ENCODE measurements around the gene EIF3I. TPM values are rescaled to one million over a fixed set of nuclear protein-coding genes. Genes with fewer than 3 reads are reported as not detected.
A peak's percentile ranks its signal among the peaks of the same experiment; 100 is the strongest.

The EIF3I gene
- 411 TPM for polyA plus RNA-seq (2012; ENCODE audit: insufficient read length, low read depth)

GRCh38 chr1:32221980-32222755 is at the start of gene EIF3I, which contains the start of gene TMEM234:
EIF3I (plus strand) TSS chr1:32222407; CDS start chr1:32222442, 35 bp downstream.
TMEM234 (minus strand) TSS chr1:32222353; CDS start chr1:32222322, 31 bp downstream.
- peak; percentile 87 for TF ChIP-seq TAF1 (IDR thresholded peaks at IDR 0.05; ENCODE audit: borderline replicate concordance, insufficient read depth, low read length)
- no peak for TF ChIP-seq FOXP2 (optimal IDR thresholded peaks at IDR 0.05; ENCODE audit: borderline replicate concordance, extremely low read depth, extremely low read length, insufficient read depth)
- no peak for TF ChIP-seq REST (IDR thresholded peaks at IDR 0.05; ENCODE audit: insufficient read depth in 1 of 2, low read depth in 2 of 2, low read length in 2 of 2)
- TF ChIP-seq SIN3A (IDR thresholded peaks at IDR 0.05; ENCODE audit: borderline replicate concordance, insufficient read depth, low read length) = no peak
- peak; percentile 94 for TF ChIP-seq POLR2AphosphoS5 (IDR thresholded peaks at IDR 0.05; ENCODE audit: low read depth, low read length)

GRCh38 chr1:32172621-32173245 is 49.5 kb upstream of the EIF3I start:
- TF ChIP-seq FOXP2 (optimal IDR thresholded peaks at IDR 0.05; ENCODE audit: borderline replicate concordance, extremely low read depth, extremely low read length, insufficient read depth) (no peak), POLR2AphosphoS5 (IDR thresholded peaks at IDR 0.05; ENCODE audit: low read depth, low read length) (no peak), REST (IDR thresholded peaks at IDR 0.05; ENCODE audit: insufficient read depth in 1 of 2, low read depth in 2 of 2, low read length in 2 of 2) (no peak), TAF1 (IDR thresholded peaks at IDR 0.05; ENCODE audit: borderline replicate concordance, insufficient read depth, low read length) (no peak), SIN3A (IDR thresholded peaks at IDR 0.05; ENCODE audit: borderline replicate concordance, insufficient read depth, low read length) (no peak)

- TF ChIP-seq POLR2AphosphoS5 (IDR thresholded peaks at IDR 0.05; ENCODE audit: low read depth, low read length) (no peak), SIN3A (IDR thresholded peaks at IDR 0.05; ENCODE audit: borderline replicate concordance, insufficient read depth, low read length) (no peak)
Measured at GRCh38 chr1:32178380-32179192, 43.6 kb upstream of the EIF3I start.

GRCh38 chr1:32179193-32179442 is 43.1 kb upstream of the EIF3I start:
- no peak for TF ChIP-seq REST (IDR thresholded peaks at IDR 0.05; ENCODE audit: insufficient read depth in 1 of 2, low read depth in 2 of 2, low read length in 2 of 2)
- TF ChIP-seq FOXP2 (optimal IDR thresholded peaks at IDR 0.05; ENCODE audit: borderline replicate concordance, extremely low read depth, extremely low read length, insufficient read depth) = no peak
- TF ChIP-seq TAF1 (IDR thresholded peaks at IDR 0.05; ENCODE audit: borderline replicate concordance, insufficient read depth, low read length) = no peak
- no peak for TF ChIP-seq POLR2AphosphoS5 (IDR thresholded peaks at IDR 0.05; ENCODE audit: low read depth, low read length)
- TF ChIP-seq SIN3A (IDR thresholded peaks at IDR 0.05; ENCODE audit: borderline replicate concordance, insufficient read depth, low read length) = no peak

GRCh38 chr1:32179443-32180185 is 42.6 kb upstream of the EIF3I start, which contains the start of gene TXLNA:
TXLNA (plus strand) TSS chr1:32179675; CDS start chr1:32180346, 671 bp downstream.
- TF ChIP-seq TAF1 (IDR thresholded peaks at IDR 0.05; ENCODE audit: borderline replicate concordance, insufficient read depth, low read length) (peak; percentile 67; the same call in 1 of the 2 replicates), POLR2AphosphoS5 (IDR thresholded peaks at IDR 0.05; ENCODE audit: low read depth, low read length) (peak; percentile 92), FOXP2 (optimal IDR thresholded peaks at IDR 0.05; ENCODE audit: borderline replicate concordance, extremely low read depth, extremely low read length, insufficient read depth) (peak; percentile 81), SIN3A (IDR thresholded peaks at IDR 0.05; ENCODE audit: borderline replicate concordance, insufficient read depth, low read length) (no peak), REST (IDR thresholded peaks at IDR 0.05; ENCODE audit: insufficient read depth in 1 of 2, low read depth in 2 of 2, low read length in 2 of 2) (0 out of 4 replicates have a peak, but pooled peaks of 1 of the 2 experiments have one; percentile 17)

Measured in PFSK-1 (cell line).